ENCODE results near the gene KRTAP11-1.

The KRTAP11-1 gene, protein sequence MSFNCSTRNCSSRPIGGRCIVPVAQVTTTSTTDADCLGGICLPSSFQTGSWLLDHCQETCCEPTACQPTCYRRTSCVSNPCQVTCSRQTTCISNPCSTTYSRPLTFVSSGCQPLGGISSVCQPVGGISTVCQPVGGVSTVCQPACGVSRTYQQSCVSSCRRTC

GRCh38 chr21:30881480-30881879 is at the start of gene KRTAP11-1:
Gene KRTAP11-1 (minus strand): TSS chr21:30881580. CDS start chr21:30881524, 56 bp downstream.
- no peak within 1 kb of the TSS for H3K27ac ChIP-seq
- no peak within 1 kb of the TSS for H3K4me3 ChIP-seq

- Histone ChIP-seq H3K4me3 (no peak overlapping the region), H3K27ac (no peak overlapping the region)
These were observed 42.8 kb upstream of the KRTAP11-1 start for GRCh38 chr21:30924146-30924700.

DNA sequence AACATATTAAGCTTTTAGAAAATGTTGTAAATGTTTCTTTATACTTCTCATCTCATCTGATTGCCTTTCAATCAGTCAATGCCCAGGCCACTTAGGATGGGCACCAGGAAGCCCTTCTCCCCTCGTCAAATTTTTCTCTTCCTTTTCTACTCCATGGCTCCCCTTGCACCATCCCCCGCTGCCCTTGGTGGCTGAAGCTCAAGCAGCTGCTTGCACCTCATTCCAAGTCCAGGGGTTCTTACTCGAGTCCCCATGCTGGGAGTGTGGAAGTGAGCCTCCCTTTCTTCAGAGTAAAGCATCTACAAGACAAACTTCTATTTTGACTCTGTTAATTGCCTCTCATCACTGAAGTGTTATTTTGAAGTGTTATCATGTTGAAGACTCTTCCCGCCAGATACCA is 39.7 kb upstream of the KRTAP11-1 start:
- Histone ChIP-seq H3K4me3 (no peak overlapping the region), H3K27ac (no peak overlapping the region)

GRCh38 chr21:30917557-30917956 is 36.2 kb upstream of the KRTAP11-1 start:
- H3K4me3 ChIP-seq: no peak overlapping the region
- no peak overlapping the region for H3K27ac ChIP-seq

DNA sequence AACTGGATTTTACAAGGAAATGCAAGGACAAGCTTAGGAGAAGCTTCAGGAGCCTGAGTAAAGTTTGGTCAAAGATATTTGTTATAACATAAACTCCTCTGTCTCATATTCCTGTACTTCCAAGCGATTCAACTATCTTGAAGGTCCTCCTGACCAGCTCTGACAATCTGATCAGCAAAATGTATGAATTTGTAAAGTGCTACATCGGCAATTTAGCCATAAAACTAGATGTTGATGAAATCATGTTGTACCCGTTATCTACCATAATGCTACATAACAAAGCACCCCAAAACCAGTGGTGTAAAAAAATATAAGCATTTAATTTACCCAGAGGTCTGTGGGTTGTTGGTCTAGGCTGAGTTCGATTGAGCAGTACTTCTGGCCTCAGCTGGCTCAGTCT is 19.5 kb upstream of the KRTAP11-1 start:
- Histone ChIP-seq H3K4me3 (no peak overlapping the region), H3K27ac (no peak overlapping the region)

GRCh38 chr21:30882866-30883597 is 1.7 kb upstream of the KRTAP11-1 start:
- Histone ChIP-seq H3K27ac (no peak overlapping the region), H3K4me3 (no peak overlapping the region)

DNA sequence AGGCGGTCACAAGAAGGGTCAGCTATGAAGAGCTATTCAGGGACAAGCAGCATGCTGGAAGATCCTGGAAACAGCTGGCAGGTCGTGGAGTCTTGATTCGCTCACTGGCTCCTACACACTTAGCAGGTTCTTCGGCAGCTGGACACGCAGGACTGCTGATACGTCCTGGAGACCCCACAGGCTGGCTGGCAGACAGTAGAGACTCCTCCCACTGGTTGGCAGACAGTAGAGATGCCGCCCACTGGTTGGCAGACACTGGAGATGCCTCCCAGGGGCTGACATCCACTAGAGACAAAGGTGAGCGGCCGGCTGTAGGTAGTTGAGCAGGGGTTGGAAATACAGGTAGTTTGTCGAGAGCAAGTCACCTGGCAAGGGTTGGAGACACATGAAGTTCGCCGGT is 466 bp downstream of the KRTAP11-1 start:
- Histone ChIP-seq H3K27ac (no peak overlapping the region), H3K4me3 (no peak overlapping the region)

GRCh38 chr21:30874526-30874925 is 6.9 kb downstream of the KRTAP11-1 start:
- Histone ChIP-seq H3K4me3 (no peak overlapping the region), H3K27ac (no peak overlapping the region)

DNA sequence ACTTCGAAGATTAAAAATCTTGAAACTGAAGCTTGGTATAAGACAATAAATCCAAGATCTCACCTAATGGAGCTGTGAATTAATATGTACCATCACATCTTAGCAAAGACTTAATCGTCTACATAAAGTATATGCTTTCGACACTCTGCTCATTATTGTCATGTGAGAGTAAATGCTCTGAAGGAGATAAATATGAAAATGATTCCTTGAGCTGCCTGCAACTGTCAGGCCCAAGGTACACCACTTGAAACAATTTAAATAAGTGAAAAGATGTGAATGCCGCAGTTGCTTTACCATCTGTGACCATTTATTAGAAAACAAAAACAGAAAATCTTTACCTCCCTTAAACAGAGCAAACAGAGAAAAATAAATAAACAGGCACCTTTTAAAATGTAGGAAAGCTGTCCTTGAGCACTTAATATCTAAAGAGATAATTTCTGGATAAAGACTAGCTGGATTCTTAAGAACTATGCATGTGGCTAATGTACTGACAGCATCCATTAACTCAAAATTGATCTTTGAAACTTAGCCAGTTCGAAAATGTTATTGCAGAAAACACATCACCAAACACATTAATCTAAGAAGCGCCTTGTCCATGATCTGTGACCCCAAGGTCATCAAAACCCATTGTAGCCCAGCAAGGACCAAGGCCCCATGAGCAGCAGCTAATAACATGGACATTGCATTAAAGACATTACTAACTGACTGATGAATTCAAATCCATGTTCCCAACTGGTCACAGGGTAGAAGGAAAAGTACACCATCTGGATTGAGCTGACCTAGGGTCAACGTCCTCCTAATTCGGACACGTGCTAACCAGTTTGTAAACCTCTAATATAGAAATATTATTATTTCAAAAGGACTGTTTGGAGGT is 33.5 kb downstream of the KRTAP11-1 start:
- no peak overlapping the region for H3K27ac ChIP-seq
- no peak overlapping the region for H3K4me3 ChIP-seq

GRCh38 chr21:30842990-30843389 is 38.4 kb downstream of the KRTAP11-1 start:
- no peak overlapping the region for H3K4me3 ChIP-seq

DNA sequence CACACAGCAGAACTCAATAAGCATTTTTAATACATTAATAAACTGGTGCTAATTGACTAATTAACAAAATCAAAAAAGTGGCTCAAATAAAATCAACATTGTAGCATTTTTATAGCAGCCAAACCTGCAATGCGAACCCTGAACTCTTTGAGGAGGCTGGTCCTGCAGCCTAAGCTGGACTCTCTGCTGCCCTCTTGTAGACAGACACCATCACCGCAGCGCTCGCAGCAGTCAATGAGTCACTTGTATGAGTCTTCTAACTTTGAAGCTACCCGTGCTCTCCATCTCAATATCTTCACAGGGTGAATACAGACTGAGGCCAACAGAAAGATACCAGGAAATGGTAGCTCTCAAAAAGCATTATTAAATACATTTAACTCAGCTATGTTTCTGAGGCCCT is 42.1 kb downstream of the KRTAP11-1 start:
- Histone ChIP-seq H3K4me3 (no peak overlapping the region), H3K27ac (no peak overlapping the region)

More at GRCh38 chr21:30842990-30843389, 38.4 kb downstream of the KRTAP11-1 start:
- no peak overlapping the region for H3K27ac ChIP-seq

- no peak overlapping the region for H3K27ac ChIP-seq
- no peak overlapping the region for H3K4me3 ChIP-seq
These were observed 42.8 kb downstream of the KRTAP11-1 start for GRCh38 chr21:30838536-30838935.

DNA sequence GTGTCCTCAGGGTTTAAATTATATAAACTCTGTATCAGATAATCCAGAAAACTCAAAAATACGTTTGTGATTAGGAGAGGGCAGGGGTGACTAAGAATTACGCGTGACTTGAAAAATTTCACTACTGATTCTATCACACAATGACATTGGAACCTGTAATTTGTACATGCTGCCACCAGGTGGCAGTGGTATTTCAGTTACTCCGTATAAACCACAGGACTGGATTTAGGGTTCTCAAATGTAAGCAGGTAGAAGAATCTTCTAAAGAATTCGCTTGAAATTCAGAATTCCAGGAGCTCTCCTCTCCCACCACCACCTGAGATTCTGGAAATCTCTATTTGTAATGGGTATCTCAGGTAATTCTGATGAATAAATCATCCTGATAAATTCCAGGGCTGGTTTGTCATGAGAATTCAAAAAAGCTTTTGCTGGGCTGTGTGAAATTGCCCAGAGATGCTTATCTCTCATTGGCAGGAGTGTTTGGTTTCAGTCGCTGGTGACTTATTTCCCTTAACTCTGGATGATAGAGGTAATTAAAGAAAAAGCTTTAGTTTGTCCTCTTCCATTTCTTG is 50.1 kb downstream of the KRTAP11-1 start:
- Histone ChIP-seq H3K27ac (no peak overlapping the region), H3K4me3 (no peak overlapping the region)

Data from skin epidermis (tissue), 12 donors.